GDM1 (cell line): ENCODE data around the gene MOGAT2.
"Not testable (repeated sequence)": the region's sequence is repeated elsewhere in the genome, so short reads cannot be mapped to it uniquely, and the experiment has no call there.

Experiments used
- DNase-seq: peaks from one replicate; lab custom pipeline; 2025; lab: John Stamatoyannopoulos, UW

MOGAT2 gene

GRCh38 chr11:75719340-75720239 is 2.0 kb downstream of the MOGAT2 start:
- DNase-seq, result no peak

- DNase-seq, result no peak
Observed at GRCh38 chr11:75720639-75721038, 3.0 kb downstream of the MOGAT2 start.

DNA sequence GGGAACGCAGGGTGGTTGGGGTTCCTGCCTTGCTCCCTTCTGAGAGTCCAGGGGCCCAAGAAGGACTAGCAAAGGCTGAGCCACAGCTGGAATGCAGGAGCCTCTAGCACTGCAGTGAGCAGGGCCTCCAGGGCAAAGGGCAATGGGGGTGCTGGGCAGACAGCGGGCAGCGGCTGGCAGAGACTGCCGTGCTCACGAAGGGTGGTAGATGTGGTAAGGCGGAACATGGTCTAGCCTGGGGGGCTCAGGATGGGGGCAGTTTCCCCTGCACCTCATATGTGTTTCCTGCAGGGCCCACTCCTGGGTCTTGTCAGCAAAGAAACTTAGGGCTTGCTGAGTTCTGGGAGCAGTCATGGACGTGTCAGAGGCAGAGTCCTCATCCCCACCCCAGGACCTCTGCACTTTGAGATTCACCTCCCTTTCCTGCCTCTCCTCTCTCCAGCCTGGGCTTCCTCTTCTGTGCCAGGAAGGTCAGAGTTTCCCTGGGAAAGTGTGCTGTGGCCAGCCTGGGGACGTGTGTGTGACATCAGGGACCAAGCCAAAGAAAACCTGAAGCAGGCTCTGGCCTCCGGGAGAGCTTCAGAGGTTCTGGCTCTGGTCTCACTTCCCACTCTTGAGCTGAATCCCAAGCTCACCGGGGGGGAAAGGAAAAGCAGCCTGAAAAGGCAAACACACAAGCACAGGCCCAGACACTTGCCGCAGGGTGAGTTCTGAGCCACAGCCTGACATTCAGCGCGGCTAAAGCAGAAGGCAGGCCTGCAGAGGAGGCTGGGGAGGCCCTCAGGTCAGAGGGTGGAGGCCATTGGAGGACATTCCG is 4.4 kb downstream of the MOGAT2 start:
- DNase-seq, result no peak

- DNase-seq, result no peak
Observed at GRCh38 chr11:75722669-75723042, 5.0 kb downstream of the MOGAT2 start.

GRCh38 chr11:75725547-75726320 is 8.1 kb downstream of the MOGAT2 start:
- no peak for DNase-seq

- DNase-seq, result no peak
Observed at GRCh38 chr11:75728992-75729391, 11.4 kb downstream of the MOGAT2 start.

DNA sequence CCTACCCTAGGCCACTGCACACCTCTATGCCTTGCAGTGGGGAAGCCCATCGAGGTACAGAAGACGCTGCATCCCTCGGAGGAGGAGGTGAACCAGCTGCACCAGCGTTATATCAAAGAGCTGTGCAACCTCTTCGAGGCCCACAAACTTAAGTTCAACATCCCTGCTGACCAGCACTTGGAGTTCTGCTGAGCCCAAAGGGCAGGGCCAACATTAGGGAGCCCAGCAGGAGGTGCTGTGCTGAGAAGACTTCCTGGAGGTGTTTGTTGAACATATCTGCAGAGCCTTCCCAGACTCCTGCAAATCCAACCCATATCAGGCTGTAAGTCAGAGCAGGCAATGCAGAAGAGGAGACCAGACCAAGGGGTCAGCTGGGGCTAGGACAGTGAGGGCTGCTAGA is 13.5 kb downstream of the MOGAT2 start:
- DNase-seq, result no peak

- no peak for DNase-seq
Observed at GRCh38 chr11:75733071-75733430, 15.4 kb downstream of the MOGAT2 start.

DNA sequence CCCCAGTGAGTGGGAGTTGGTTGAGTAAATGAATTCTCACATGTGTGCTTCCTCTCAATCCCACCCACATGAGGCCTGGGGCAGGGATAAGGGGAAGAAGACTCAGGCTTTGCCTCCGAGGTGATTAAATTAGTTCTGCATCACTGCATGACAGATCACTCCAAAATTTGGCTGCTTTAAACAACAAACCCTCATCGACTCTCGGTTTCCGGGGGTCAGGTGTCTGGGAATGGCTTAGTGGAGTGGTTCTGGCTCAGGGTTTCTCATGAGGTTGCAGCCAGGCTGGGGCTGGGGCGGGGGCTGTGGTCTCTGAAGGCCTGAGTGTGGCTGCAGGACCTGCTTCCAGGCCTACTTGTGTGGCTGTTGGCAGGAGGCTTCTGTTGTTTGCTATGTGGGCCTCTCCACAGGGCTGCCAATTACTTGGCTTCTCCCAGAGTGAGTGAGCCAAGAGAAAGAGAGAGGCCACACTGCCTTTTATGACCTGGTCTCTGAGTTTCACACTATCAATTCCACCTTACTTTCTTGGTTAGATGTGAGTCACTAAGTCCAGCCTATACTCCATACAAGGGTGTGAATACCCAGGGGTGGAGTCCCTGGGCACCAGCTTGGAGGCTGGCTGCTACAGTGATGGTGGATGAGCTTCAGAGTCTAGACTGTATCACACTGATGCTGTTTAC is 15.9 kb downstream of the MOGAT2 start:
- DNase-seq, result no peak

DNA sequence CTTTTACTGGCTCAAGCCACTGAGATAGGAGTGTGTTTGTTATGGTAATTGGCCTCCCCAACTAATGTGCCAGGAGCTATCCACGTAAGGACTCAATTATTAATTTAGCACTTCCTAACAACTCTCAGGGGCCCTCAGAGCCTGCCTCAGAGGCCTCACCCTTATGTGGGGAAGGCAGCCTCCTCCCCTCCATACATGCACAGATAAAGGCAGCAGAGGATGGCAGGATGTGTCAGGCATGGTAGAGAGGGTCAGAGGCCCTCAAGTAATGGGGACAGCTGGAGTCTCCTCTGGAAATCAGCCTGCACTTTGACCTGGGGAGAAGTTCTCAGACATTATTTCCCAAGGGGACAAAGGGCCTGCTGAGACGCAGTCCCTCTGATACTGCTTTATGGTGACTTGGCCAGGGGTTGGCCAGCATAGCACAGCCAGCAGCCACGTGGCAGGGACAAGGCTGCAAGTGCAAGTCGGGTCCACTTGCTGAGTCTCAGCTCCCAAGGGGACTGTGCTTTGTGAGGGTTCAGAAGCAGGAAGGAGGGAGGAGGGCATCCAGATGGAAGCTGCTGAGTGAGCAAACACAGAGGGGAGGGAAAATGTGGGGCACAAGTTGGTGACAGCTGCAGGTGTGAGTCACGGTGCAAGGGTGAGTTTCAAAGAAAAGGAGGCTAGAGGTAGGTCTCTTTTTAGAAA is 17.0 kb downstream of the MOGAT2 start:
- DNase-seq, result no peak

DNA sequence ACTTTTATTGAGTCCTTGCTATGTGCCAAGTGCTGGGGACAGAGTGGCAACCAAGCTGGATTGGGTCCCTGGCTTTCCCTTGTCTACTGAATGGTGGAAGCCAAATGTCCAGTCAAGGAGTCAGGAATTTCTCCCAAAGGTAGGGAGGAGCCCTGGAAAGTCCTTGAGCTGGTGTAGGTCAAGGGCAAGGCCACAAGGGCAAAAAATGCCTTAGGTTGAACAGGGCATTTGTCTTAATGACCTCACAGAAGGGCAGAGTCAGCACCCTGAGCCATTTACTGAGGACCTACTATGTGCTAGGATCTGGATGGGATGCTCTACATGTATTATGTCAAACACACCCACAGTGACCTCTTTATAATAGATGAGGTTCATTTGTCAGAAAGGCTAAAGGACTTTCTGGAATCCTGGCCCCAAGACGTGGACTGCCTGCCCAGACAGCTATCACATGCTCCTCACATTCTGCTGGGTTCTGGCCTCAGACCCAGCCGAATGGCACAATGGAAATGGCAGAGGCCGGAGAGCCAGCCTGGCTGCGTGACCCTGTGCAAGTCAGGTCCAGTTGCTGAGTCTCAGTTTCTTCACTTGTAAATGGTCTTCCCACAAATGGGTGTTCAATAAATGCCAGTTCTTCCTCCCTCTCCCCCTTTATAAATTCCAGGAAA is 17.7 kb downstream of the MOGAT2 start:
- DNase-seq, result no peak

- no peak for DNase-seq
Observed at GRCh38 chr11:75737314-75737713, 19.7 kb downstream of the MOGAT2 start.

DNA sequence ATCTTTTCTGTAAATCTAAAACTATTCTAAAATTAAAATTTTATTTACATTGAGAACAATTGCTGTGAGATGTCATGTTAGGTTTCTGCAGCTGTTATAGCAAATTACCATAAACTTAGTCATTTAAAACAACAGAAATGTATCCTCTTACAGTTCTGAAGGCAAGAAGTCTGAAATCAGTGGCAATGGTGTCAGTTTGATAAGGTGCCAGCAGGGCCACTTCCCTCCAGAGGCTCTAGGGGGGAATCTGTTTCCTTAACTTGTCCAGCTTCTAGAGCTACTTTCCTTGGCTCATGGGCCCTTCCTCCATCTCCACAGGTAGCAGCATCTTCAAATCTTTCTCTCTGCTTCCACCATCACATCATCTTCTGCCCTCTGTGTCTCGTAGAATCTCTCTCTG is 23.0 kb downstream of the MOGAT2 start:
- no peak for DNase-seq

GRCh38 chr11:75743159-75743558 is 25.5 kb downstream of the MOGAT2 start:
- DNase-seq, result not testable (repeated sequence)

- no peak for DNase-seq
Observed at GRCh38 chr11:75743711-75744563, 26.3 kb downstream of the MOGAT2 start.

DNA sequence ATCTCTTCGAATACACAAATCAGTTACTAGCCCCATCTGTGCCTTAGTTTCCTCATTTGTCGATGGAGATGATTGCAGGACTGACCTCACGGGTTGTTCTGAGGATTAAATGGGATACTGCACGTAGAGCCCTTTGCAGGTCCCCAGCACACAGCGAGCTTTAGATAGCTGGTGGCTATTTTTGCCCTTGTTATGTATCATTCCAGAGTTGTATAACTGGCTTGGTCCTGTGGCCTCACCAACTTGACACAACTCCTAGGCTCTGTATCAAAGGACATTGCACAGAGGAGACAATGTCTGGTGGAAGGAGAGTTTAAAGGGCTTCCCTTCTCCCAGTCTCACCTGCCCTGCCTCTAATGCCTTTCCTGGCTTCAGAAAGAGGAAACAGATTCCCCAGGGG is 28.2 kb downstream of the MOGAT2 start:
- DNase-seq, result no peak

- not testable (repeated sequence) for DNase-seq
Observed at GRCh38 chr11:75748729-75749273, 31.2 kb downstream of the MOGAT2 start.

DNA sequence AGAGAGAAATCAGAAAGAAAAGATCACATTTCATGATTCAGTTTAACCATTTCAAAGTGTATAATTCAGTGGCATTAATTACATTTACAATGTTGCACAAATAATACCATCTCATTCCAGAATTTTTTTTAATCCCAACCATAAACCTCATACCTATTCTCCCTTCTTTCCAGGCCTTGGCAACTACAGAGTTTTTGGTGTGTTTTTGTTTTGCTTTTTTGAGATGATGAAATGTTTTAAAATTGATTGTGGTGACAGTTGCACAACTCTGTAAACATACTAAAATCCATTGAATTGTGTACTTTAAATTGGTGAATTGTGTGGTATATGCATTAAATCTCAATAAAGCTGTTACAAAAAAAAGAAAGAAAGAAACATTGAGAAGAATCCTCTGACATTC is 37.3 kb downstream of the MOGAT2 start:
- DNase-seq, result not testable (repeated sequence)

DNA sequence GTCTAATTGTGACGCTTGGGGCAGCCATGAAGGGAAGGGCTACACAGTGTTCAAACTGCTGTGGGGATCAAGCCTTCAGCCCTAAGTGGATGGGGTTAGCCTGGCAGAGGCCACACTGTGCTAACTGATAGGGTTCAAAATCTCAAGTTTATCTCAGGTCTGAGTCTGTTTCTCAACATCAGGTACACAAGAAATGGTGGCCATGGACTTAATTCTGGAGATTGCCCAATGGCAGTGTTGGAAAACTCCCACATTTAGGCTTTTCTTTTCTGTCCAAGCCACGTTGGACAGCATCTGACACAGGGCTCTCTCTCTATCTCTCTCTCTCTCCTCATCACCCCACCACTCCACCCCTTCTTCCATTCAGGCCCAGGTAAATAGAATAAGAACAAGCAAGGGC is 40.0 kb downstream of the MOGAT2 start:
- no peak for DNase-seq
